ENCODE results near the gene KIR2DL1.
"Not testable (repeated sequence)": the region's sequence is repeated elsewhere in the genome, so short reads cannot be mapped to it uniquely, and the experiment has no call there.

The KIR2DL1 gene

DNA sequence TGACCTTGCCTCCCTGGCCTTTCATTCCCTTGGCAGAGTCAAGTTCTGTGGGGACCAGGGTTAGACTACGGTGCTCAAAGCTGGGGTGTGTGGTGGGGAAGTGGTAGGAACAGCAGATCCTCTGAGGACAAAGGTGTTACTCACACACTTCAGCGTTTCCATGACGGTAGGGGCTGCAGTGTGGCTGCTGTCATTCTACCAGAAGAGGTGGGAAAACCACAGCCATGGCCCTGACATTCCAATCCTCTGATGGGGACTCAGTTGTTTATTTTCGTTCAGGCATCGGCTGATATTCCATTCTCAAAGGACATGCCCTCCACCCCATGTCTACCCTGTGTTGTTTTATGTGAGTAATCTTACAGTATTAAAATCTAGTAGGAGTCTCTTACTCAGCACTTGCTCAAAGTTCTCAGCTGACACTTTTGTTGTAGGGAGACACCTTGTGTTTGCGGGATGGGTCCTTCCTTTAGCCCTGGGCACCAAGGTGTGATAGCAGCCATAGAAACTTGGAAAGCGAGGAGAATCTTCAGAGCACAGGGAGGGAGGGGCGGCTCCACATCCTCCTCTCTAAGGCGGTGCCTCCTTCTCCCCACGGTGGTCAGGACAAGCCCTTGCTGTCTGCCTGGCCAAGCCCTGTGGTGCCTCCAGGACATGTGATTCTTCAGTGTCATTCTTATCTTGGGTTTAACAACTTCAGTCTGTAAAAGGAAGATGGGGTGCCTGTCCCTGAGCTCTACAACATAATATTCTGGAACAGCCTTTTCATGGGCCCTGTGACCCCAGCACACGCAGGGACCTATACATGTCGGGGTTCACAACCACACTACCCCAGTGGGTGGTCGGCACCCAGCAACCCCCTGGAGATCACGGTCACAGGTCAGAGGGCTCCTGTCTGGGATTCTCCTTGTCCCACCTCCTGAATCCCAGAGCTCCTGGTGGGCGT is 1.7 kb downstream of the KIR2DL1 start:
- DNase-seq: not testable (repeated sequence)

DNA sequence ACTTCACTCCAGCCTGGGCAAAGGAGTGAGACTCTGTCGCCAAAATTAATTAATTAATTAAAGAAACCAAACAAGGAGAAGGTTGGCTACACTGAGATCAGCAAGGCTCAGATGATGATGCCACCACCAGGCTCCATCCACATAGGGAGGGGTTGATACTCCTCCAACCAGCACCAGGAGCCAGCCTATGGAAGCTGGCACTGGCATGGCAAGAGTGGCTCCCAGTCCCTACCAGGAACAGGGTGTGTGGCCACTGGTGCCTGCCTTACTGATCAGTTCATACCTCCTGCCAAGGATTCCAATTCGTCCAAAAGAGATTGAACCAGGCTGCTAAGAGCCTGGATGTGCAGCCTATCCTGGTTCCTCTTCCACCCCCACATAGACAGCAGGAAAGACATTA is 3.1 kb downstream of the KIR2DL1 start:
- not testable (repeated sequence) for DNase-seq

DNA sequence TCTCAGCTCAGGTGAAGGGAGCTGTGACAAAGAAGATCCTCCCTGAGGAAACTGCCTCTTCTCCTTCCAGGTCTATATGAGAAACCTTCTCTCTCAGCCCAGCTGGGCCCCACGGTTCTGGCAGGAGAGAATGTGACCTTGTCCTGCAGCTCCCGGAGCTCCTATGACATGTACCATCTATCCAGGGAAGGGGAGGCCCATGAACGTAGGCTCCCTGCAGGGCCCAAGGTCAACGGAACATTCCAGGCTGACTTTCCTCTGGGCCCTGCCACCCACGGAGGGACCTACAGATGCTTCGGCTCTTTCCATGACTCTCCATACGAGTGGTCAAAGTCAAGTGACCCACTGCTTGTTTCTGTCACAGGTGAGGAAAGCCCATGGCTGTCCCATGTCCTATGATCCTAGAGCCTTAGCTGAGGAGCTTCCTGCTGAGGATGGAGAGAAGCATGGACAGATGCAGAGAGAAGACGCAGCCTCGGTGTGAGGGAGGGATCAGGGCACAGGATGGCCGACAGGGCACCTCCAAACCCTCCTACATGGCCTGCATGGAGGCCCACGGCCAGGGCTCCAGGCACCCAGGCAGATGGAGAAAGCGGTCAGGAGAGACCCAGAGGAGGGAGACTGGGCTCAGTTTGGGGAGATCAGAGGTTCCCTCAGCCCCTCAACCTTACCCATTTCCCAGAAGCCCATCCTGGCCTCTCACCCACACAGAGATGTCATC is 5.7 kb downstream of the KIR2DL1 start:
- not testable (repeated sequence) for DNase-seq

DNA sequence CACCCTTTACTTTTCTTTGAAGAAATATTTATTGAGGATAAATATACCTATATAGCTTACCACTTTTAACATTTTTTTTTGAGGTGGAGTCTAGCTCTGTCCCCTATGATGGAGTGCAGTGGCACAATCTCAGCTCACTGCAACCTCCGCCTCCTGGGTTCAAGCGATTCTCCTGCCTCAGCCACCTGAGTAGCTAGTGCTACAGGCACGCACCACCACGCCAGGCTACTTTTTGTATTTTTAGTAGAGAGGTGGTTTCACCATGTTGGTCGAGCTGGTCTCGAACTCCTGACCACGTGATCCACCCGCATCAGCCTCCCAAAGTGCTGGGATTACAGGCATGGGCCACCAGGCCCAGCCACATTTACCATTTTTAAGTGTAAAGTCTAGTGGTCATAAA is 6.2 kb downstream of the KIR2DL1 start:
- DNase-seq: not testable (repeated sequence)

- not testable (repeated sequence) for DNase-seq
Observed at GRCh38 chr19:54777851-54778250, 8.3 kb downstream of the KIR2DL1 start.

GRCh38 chr19:54778896-54779295 is 9.3 kb downstream of the KIR2DL1 start:
- not testable (repeated sequence) for DNase-seq

DNA sequence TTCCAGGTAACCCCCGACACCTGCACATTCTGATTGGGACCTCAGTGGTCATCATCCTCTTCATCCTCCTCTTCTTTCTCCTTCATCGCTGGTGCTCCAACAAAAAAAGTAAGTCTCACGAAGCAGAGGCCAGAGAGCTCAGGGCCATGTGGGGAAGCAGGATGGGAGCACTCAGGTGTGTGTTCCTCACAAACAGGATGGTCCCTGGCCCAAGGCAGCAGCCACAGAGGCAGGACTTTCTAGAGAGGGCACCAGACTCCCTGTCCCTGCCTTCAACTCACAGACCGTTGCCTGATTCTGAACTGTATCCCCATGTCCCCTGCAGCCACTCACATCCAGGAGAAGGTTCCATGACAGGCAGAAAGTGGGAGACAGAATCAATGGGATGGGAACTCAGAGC is 13.3 kb downstream of the KIR2DL1 start:
- not testable (repeated sequence) for DNase-seq

GRCh38 chr19:54786091-54786723 is 16.6 kb downstream of the KIR2DL1 start:
- DNase-seq: not testable (repeated sequence)

DNA sequence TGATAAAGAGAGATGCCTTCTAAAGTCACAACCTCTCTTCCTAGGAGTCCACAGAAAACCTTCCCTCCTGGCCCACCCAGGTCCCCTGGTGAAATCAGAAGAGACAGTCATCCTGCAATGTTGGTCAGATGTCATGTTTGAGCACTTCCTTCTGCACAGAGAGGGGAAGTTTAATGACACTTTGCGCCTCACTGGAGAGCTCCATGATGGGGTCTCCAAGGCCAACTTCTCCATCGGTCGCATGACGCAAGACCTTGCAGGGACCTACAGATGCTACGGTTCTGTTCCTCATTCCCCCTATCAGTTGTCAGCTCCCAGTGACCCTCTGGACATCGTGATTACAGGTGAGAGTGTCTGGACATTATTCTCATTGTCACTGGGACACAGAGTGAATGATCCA is 18.6 kb downstream of the KIR2DL1 start:
- not testable (repeated sequence) for DNase-seq

DNA sequence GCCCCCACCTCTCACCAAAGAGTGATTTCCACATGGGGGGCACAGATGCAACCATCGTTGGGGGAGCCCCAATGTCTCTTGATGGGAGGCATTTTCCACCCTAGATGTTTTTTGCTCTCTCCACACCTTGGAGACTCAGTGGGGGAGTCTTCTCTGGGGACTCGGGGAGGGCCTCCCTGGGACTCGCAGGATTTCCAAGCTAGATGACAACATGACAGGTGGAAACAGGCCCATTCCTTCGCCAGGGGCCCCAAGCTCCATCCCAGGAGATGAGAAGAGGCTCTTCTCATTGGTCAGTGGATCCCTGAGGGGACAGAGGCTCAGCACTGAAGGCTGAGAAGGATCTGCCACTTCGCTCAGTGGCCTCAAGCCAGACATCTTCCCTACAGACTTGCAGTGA is 21.1 kb downstream of the KIR2DL1 start:
- no peak for DNase-seq

- no peak for DNase-seq
Observed at GRCh38 chr19:54791476-54791875, 21.9 kb downstream of the KIR2DL1 start.

DNA sequence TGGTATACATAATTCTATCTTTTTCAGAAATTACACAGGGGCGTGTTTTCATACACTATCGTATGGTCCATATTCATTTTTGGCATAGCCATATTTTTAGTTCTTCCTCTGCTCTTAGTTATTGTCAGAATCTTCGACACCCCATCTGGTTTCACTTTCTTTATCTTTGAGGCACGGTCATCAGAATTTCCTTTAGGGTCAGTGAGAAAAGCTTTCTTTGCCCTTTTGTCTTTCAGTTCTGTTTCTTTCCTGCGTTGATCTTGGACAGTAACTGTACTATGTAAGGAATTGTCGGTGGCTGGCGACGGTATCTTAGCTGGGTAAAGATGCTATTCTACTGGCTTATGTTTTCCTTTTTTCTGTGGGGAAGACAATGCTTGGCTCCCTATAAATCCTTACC is 23.2 kb downstream of the KIR2DL1 start:
- DNase-seq: no peak

- DNase-seq: no peak
Observed at GRCh38 chr19:54795758-54796157, 26.2 kb downstream of the KIR2DL1 start.

- no peak for DNase-seq
Observed at GRCh38 chr19:54803410-54803809, 33.8 kb downstream of the KIR2DL1 start, which contains the start of gene KIR2DL4. KIR2DL4 (plus strand) TSS chr19:54803610; CDS start chr19:54803652, 42 bp downstream.

DNA sequence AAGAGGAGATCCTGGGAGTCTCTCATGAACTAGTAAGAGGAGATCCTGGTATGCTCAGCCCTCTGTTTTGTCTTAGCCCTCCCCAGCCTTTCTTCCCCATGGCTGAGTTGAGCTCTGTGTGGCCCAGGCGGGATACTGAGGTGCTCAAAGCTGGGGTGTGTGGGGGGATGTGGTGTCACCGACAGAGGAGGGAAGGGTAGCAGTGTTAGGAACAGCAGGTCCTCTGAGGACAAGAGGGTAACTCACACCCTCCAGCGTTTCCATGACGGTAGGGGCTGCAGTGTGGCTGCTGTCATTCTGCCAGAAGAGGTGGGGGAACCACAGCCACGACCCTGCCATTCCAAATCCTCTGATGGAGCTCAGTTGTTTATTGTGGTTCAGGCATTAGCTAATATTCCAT is 34.5 kb downstream of the KIR2DL1 start:
- DNase-seq: no peak

DNA sequence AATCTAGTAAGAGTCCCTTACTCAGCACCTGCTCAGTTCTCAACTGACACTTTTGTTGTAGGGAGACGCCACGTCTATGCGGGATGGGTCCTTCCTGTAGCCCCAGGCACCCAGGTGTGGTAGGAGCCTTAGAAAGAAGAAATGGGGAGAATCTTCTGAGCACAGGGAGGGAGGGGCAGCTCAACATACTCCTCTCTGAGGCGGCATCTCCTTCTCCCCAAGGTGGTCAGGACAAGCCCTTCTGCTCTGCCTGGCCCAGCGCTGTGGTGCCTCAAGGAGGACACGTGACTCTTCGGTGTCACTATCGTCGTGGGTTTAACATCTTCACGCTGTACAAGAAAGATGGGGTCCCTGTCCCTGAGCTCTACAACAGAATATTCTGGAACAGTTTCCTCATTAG is 35.0 kb downstream of the KIR2DL1 start:
- no peak for DNase-seq

DNA sequence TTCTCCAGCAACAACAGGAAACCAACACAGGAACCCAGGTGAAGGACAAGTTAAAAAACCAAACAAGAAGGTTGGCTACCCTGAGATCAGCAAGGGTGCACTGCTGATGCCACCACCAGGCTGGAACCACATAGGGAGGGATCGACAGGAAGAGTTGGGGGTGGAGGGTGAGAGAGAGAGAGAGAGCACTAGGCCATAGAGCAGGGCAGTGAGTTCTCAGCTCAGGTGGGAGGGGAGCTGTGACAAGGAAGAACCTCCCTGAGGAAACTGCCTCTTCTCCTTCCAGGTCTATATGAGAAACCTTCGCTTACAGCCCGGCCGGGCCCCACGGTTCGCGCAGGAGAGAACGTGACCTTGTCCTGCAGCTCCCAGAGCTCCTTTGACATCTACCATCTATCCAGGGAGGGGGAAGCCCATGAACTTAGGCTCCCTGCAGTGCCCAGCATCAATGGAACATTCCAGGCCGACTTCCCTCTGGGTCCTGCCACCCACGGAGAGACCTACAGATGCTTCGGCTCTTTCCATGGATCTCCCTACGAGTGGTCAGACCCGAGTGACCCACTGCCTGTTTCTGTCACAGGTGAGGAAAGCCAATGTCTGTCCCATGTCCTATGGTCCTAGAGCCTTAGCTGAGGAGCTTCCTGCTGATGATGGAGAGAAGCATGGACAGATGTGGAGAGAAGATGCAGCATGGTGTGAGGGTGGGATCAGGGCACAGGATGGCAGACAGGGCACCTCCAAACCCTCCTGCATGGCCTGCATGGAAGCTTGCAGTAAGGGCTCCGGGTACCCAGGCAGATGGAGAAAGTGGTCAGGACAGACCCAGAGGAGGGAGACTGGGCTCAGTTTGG is 36.3 kb downstream of the KIR2DL1 start:
- DNase-seq: no peak

GRCh38 chr19:54806516-54806838 is 36.9 kb downstream of the KIR2DL1 start:
- DNase-seq: no peak

DNA sequence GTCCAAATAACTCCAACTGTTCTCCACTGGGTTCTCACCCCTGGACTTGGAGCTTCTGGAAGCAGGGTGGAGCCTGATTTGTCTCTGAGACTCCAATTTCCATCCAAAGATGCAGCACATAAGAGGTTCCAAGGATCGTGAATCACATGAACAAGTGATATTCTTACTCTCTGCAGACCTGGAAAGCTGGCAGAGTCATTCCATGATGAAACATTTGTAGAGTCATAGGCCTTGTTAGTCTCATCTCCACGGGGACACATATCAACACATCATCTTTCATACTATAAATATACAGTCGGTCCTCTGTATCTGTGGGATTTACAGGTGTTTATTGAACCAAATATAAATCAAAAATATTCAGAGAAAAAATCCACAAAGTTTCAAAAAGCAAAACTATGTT is 45.0 kb downstream of the KIR2DL1 start:
- not testable (repeated sequence) for DNase-seq

GRCh38 chr19:54816251-54816650 is 46.7 kb downstream of the KIR2DL1 start, which contains the start of gene KIR3DL1:
KIR3DL1 (plus strand) TSS chr19:54816468.
- DNase-seq: not testable (repeated sequence)

DNA sequence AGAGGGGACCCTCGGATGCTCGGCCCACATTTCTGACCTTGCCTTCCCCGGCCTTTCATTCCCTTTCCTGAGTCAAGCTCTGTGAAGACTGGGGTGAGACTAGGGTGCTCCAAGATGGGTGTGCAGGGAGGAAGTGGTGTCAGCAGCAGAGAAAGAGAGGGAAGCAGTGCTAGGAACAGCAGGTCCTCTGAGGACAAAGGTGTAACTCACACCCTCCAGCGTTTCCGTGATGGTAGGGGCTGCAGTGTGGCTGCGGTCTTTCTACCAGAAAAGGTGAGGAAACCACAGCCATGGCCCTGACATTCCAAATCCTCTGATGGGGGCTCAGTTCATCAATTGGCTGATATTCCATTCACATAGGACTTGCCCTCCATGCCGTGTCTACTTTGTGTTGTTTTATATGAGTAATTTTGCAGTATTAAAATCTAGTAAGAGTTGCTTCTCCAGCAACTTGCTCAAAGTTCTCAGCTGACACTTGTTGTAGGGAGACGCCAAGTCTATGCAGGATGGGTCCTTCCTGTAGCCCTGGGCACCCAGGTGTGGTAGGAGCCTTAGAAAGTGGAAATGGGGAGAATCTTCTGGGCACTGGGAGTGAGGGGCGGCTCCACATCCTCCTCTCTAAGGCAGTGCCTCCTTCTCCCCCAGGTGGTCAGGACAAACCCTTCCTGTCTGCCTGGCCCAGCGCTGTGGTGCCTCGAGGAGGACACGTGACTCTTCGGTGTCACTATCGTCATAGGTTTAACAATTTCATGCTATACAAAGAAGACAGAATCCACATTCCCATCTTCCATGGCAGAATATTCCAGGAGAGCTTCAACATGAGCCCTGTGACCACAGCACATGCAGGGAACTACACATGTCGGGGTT is 48.3 kb downstream of the KIR2DL1 start:
- no peak for DNase-seq

Measured in activated naive CD4-positive, alpha-beta T cell treated with anti-CD3 and anti-CD28 coated beads, Interleukin-2, amount 50 U/mL, for 16 hours (primary cell).